Inflammatory macrophage (primary cell): Measurements from ENCODE around the gene PTPRG.
"Not testable (repeated sequence)": the region's sequence is repeated elsewhere in the genome, so short reads cannot be mapped to it uniquely, and the experiment has no call there.

ENCODE experiments used
- DNase-seq, 2 donors: peaks; one replicate each; pipeline ENCODE4 v3.0.0-alpha.2; 2020 to 2022

Gene PTPRG

DNA sequence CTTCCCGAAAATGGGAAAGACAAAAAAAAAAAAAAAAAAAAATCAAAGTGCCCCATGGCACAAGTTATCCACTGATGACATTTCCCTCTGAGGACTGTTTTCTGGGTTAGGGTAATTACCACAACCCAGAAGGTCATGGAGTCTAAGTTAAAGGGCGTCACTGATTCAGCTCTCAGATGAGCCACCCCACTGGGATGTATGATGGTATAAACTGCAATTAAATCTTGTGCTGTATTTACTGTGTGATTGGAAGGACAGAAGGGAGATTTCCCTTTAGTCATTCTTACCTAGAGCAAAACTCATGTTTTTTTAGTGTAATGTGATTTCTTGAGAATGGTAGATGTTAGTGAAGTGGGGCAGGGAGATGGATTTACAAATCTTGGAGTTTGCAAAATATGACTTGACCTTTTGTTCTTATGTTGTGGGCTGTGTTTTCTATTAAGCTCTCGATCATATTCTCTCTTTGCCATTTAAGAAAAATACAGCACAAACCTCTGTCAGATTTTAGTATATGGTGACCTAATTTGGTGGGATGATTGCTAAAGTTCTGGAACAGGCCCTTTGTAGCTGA is 244.2 kb downstream of the PTPRG start:
- DNase-seq: no peak

DNA sequence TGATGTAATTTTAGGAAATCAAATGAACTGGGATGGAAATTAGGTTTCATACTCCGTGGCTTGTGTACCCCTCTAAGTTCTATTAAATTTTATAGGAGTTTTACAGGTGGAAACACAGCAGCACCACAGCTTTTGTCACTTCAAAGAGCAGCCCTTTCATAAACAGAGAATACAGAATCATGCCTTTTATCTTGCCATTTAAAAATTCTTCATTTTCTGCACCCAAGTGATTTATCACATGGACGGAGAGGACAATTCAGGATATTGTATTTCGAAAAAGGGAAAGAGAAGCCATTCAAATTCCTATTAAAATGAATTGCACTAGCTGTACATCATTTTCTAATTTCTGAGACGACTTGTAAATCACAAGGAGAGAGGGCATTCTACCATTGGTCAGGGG is 245.4 kb downstream of the PTPRG start:
- DNase-seq: no peak

DNA sequence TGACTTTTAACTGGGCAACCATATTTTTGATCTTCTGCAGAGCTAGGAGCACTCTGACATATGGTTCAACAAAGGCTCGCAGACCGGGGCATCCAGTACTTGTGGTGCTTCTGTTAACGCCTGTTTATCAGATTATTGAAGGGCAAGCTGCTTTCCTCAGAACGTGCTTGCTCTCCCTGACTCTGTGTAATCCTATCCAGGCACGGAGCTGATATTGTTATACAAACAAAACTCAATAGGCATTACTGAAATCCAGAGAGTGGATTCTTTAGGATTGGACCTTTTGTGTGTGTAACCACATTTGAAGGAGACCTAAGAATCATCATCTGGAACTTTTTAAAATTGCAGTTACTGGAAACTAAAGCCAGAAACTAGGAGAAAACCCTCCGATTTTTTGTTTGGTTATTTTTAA is 246.5 kb downstream of the PTPRG start:
- DNase-seq: no peak

DNA sequence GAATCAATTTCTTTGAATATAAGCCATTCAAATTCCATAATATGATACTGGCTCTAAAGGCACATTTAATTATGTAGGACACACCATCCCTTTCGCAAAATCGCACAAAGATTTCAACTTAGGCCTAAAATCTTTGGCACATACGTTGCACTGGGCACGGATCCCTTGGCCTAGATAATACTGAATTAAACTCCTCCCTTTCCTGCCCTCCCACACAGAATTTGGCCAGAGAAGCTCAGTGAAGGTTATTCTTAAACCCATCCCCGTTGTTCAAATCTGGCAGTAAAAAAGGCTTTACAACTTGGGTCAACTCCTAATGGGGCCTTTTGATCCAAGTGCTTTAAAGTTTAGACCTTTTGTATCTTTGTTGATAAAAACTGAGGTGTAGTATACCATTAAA is 247.2 kb downstream of the PTPRG start:
- no peak for DNase-seq

DNA sequence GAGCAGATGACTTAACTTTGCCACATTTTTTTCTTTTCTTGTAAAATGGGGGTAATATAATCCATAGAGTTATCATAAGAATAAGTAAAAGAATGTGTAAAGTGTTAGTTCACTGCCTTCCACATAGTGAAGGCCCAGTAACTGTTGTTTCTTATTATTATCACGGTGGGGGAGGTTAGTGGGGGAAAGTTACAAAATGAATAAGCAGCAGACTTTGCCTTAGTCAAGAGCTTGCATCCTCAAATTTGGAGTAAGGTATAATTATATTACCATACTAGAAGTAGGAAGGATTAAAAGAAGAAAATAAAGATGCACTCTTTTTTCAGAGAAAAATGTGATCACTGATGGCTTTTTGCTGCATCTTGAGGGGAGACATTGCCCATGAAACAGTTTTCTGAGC is 247.6 kb downstream of the PTPRG start:
- no peak for DNase-seq

DNA sequence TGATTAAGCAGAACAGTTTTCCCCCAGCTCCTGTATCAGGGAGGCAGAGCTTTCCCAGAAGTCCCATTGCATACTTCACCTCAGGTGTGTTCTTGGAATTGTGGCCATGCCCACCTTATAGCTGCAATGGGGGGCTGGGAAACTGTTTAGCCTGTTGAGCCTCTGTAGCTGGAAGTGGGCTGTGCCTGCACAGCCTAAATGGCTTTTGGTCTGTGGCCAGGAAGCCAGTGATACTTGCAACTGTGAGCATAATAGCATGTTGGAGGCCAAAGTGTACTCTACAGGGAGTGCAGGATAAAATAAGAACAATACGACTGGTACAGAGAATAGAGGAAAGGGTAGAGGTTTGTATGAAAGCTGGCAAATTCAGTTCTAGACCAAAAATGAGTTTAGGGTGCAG is 248.5 kb downstream of the PTPRG start:
- no peak for DNase-seq

DNA sequence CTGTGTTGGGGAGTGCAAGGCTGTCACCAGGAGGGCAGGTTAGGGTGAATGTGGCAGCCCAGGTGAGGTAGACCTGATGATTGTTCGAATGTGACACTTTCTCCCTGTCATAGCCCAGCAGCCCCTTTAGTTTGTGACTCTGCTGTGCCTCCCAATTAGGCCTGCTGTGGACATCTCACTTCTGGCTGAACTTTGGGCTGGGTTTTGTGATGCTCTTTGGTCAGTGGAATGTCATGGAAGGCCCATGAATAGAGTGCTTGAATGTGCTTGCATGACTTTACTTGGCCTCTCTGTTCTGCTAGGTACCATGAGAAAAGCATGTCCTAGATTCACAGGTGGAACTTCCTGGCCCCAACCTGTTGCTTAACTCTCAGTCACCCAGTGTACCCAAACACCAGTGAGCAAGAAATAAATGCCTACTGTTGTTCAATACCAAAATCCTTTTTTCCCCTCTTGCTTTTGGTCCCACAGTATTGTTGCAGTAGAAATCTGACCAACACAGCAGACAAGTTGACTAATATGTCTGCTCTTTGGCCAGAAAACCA is 249.7 kb downstream of the PTPRG start:
- no peak for DNase-seq

DNA sequence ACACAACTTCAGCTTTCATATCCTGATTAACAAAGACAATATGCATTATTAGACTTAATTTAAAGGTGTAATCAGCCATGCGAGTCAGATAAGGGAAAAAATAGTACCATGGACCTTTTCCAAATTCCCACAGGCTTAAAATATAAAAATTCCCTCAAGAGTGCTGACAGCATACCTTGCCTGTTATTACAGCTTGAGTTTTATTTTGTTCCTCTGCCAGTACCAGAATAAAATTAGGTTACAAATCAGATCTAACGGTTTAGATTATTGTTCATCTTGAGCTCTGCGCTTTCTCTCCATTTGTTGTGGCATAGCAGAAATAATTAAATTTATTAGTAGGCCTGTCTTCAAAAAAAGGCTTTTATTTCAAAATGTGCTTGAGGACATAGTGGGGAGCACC is 250.3 kb downstream of the PTPRG start:
- DNase-seq: no peak

DNA sequence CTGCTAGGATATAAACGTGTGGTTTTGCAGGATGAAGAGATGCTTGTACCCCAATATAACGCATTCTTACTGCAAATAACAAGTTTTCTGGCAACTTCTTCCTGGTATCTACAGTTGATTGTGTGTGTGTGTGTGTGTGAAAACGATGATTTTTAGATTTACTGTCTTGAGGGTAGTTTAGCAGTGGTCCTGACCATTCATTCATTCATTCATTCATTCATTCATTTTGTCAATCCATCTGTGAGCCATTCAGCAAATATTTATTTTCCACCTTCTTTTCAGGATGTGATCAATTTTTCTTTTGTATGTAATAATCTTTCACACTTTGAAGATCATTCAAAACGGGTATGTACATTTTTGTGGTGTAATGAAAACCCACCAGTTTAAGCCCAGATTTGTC is 250.7 kb downstream of the PTPRG start:
- no peak for DNase-seq

DNA sequence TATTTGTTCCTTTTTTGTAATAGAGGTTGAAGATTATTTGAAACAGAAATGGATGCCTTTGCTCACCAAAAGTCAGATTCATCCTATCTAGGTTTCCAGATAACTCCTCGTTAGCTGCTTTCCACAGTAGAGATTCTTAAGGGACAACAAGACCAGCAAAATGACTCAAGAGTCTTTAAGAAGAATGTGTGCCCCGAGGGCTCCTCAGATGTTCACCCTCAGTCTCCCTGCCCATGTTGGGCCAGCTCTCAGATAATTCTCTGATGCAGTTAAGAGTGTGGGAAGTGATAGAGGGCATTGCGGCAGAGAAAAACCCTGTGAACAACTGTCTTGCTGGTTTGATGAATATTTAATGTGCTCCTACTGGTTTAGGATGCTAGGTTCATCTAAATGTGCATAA is 251.1 kb downstream of the PTPRG start:
- no peak for DNase-seq

DNA sequence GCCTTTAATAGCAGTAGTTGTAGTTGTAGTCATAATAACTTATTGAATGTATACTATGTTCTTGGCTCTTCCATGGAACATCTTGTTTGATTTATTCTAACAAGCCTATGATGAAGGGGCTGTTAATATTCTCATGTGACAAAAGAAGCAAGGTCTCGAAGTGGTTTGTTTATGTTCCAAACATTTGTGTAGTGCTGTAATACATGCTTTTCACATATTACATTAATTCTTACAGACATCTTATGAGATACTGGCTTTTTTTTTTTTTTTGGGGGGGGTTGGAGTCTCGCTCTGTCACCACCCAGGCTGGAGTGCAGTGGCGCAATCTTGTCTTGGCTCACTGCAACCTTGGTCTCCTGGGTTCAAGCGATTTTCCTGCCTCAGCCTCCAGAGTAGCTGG is 252.3 kb downstream of the PTPRG start:
- no peak for DNase-seq

DNA sequence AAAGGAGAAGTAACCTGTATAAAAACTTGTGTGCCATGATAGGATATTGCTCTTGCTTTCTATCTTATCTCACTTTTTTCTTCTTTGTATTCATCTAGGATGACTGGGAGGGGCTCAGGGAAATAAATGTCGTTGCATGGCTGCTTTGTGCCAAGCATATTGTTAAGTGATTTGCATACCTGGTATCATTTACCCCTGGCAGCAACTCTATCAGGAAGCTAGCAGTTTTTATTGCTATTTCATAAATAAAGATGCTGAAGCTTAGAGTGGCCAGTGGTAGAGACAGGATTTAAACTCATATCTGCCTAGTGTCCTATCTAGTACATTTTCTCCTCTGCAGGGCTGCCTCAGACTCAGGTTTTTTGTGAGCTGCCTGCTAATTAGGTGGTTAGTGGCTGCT is 253.3 kb downstream of the PTPRG start:
- DNase-seq: no peak

DNA sequence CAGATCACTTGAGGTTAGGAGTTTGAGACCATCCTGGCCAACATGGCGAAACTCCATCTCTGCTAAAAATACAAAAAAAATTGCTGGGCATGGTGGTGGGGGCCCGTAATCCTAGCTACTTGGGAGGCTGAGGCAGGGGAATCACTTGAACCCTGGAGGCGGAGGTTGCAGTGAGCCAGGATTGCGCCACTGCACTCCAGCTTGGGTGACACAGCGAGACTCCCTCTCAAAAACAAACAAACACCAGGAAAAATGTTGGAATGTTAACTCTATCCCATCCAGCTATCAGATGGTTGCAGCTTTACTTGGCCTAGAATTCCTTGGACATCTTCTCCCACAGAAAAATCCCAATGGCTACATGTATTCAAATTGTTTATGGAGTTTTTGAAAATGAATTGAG is 254.9 kb downstream of the PTPRG start:
- not testable (repeated sequence) for DNase-seq

DNA sequence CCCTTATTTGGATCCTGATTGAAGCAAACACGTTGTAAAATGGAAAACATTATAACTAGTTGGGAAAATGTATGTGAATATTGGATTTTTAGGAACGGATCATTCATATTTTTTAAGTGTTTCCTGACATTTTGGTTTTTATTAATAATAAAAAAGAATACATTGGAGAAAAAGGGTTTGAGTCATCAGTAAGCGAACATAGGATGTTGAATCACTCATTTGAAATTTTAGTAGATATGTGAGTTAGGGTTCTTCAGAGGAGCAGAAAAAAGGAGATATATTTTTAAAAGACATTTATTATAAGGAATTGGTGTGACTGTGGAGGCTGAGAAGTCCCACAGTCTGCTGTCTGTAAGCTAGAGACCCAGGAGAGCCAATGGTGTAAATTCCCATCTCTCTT is 258.5 kb downstream of the PTPRG start:
- no peak for DNase-seq

DNA sequence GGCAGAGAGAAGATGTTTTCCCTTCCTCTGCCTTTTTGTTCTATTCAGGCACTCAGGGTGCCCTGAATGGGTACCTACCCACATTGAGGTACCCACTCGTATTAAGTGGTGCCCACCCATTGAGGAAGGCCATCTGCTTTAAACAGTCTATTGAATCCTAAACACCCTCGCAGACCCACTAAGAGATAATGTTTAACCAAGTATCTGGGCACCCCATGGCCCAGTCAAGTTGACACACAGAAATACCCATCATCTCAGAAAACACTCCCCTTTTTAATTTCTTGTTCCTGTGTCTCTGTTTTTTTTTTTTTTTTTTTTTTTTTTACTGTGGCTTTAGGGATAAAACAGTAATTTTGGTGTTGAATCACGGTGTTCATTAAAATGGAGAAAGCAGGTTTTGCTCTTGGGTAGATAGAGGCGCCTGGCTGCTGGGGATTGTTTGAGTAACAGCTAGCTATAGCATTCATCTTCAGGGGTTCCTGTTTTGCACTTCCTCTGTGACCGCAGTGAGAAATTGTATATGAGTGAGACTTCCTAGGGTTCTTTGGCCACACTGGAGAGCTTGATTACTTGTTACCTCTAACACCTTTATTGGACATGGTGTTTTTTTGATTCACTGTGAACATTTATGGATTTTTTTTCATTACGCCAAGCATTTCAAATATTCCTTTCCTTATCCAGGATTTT is 259.1 kb downstream of the PTPRG start:
- DNase-seq: peak in 1 of 2 donors; percentile 14

DNA sequence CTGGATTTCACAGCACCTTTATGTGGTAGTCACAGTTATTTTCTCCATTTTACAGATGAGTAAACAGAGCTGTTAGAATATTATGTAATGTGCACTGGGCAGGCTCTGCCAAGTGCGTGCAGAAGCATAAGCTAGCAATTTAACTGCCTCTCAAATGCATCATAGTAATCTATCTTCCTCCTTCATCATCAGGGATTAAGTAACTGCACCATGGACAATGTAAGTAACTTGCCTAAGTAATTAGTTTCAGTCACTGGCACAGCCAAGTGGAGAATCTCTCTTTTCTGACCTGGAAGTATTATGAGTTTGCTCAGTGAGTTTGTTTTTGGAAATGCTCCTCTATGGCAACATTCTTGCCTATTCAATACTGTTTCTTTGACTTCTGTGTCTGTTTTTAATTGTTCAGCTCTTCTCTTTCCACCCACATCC is 260.5 kb downstream of the PTPRG start:
- no peak for DNase-seq

DNA sequence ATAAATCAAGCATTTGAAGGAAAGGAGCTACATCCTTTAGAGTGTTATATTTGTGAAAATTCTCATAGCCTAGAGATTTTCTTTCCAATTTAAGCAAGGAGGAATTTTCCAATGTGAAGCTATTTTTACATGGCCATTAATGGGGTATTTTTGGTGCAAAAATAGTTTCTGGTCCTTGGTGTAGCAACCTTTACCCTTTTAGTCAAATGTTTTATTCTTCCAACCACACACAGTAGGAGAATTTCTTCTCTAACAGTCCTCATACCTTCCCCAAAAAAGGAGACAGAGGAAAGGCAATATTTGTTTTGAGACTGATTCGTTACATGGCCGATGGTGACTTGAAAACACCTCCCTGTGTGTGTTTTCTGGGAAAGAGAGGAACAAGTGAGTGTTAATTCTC is 261.2 kb downstream of the PTPRG start:
- DNase-seq: no peak

DNA sequence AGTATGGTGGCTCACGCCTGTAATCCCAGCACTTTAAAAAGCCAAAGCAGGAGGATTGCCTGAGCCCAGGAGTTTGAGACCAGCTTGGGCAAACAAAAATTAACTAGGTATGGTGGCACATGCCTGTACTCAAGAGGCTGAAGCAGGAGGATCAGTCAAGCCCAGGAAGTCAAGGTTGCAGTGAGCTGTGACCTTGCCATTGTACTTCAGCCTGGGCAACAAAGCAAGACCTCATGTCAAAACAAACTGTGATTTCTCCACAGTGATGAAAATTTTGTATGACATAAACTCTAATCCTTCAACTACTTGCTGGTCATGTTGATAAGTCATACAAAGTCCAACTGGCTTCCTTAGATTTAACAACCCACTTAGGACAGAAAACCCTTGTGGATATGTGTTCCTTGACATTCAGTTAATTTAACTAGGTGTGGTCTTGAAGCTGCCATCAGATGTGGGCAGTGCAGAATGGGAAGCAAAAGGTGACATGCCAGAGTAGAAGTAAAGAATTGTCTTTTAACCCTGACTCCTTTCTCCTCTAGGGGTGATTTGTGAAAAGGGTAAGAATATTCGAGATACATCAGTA is 263.3 kb downstream of the PTPRG start:
- no peak for DNase-seq

DNA sequence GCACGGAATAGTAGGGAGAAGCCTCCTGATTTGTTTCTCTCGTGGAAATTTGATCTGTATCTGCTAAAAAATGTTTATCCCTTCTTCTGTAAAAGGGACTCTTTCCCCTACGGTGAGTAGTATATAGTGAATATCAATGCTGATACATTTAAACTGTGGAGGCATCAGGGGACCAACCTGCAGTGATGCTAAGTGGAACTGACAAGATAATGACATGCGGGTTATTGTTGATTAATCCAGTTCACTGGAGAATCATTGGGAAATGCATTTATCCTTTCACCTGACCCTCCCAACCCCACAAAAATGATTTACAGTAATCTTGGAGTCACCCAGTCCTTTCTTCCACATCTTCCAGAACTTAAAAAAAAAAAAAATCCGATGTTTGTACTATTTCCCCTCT is 264.8 kb downstream of the PTPRG start:
- DNase-seq: no peak

DNA sequence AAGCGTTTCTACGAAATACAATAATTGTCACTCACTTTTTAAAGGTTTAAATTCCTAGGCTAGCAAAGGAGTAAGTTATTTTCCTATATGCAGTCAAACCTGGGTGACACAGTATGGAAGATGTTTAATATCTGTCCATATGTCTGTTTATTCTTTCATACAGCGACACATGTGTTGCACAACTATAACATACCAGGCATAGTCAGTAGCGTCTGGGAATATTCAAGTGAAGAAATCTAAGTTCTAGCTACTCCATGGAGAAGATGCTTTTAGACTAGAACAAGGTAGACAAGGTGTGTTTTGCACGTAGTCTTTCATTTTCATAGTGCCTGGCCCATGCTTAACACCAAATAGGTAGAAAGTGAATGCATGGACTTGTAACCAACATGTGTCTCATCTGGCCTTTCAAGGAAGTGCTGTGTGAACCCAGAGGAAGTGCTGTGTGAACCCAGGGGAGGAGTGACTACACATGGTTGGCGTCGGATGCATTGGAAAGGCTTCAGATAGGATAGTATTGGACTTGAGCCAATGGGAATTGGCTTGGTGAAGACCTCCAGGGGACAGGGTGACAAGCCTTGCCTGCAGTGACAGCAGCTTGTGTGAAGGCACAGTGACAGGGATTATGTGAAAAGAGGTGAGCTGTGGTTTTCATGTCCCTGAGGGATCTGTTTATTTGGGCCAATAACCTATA is 267.0 kb downstream of the PTPRG start:
- DNase-seq: no peak

DNA sequence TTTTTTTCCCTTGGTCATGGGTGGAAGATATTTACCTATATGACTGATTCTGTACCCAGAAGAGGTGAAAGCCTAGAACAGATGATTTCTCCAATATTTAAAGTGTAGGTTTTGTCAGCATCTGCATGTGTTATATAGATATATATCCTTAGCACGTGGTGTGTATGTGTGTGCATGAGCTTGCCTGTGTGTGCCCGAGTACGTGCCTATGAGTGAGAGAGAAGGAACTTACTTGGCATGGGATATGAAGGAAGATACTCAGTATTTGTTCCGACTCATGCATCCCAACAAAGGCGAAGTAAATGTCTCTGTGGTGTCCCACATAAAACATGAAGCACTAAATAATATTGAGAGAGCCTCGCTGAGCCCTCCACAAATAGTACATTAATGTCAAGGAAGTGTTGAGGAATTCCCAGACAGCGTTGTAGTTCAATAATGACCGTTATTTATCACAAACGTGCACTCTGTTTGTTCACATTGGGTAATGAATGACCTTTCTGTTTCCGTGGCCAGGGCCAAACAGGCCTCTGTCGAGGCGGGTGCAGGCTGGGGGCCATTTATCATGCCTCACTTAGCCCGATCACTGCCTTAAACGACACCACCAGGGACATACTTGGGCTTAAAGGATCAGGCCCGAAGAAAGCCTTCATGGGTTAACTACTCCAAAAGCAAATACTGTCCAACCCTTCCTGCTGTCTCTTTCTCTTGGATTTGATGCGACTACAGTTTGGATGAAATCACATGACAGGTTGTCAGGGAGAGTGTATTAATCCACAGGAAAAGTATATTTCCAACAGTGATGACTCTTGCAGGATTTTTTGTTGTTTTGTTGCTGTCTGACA is 267.7 kb downstream of the PTPRG start:
- DNase-seq: no peak

DNA sequence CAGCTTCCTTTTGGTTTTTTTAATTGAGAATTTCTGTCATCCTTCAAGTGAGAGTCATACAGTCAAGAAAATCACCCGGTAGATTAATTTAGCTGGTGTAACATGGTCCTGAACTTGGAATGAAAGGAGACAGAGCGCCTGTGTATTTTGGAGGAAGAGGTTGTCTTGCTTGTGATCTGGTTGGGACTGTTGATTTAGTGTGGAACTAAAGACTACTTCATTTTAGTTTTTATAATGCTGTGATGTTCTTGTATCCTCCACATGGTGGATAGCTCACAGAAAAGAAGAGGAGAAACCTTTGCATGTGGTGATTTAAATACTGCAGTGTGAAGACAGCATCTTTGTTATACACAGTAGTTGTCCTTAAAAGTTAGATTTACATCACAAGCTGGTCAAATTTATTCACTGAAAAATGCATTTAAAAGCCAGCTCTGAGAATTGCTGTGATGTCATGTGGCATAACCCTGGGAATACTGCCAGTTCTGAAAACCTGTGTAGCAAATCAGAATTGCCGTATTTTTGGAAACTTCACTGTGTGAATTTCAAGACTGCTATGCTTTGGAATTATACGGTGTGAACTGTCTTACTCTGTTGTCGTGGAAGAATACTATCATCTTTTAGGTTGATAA is 268.5 kb downstream of the PTPRG start:
- no peak for DNase-seq
